HepG2 (cell line): Measurements from ENCODE around the gene TAB3. TPM values are rescaled to one million over a fixed set of nuclear protein-coding genes. Genes with fewer than 3 reads are reported as not detected.

ENCODE experiments used
- AGO2 ChIP-seq: fragments of 200-400 bp; formaldehyde crosslinking; optimal IDR thresholded peaks from 2 replicates; pipeline ENCODE3; 2017; ENCODE audit warnings: mild to moderate bottlenecking, low read depth, low read length, moderate library complexity
- ATF1 ChIP-seq: IDR thresholded peaks from 2 replicates; pipeline ENCODE4 v1.6.1; 2016; ENCODE audit warnings: mild to moderate bottlenecking, control low read depth
- CBX2 ChIP-seq, 2 experiments: fragments of 200-600 bp in 1 of 2; sonication (generic); formaldehyde crosslinking in 1 of 2; IDR thresholded peaks; 2 replicates each; pipeline versions ENCODE4 v1.7.0 to v1.8.1; 2018 to 2022; ENCODE audit warnings: low read depth in 2 of 2, low read length in 1 of 2, mild to moderate bottlenecking in 1 of 2, missing genetic modification reagents in 1 of 2
- FOXK2 ChIP-seq: fragments of 450-650 bp; IDR thresholded peaks from 2 replicates; pipeline ENCODE4 v1.6.1; 2016
- FOXP4 ChIP-seq: sonication (generic); formaldehyde crosslinking; IDR thresholded peaks from 2 replicates; pipeline ENCODE4 v1.4.0; 2020; ENCODE audit warnings: missing genetic modification reagents
- STAT6 ChIP-seq: sonication (generic); formaldehyde crosslinking; IDR thresholded peaks from 2 replicates; pipeline ENCODE4 v1.4.0; 2020; ENCODE audit warnings: missing genetic modification reagents, mild to moderate bottlenecking, borderline replicate concordance
- TCF7L2 ChIP-seq: IDR thresholded peaks from 2 replicates; pipeline ENCODE4 v1.6.1; 2011; ENCODE audit warnings: mild to moderate bottlenecking, low read depth, low read length, moderate library complexity
- THAP7 ChIP-seq: sonication (generic); formaldehyde crosslinking; IDR thresholded peaks from 2 replicates; pipeline ENCODE4 v1.8.1; 2023; ENCODE audit warnings: mild to moderate bottlenecking, missing genetic modification reagents
- ZBTB49 ChIP-seq: sonication (generic); formaldehyde crosslinking; IDR thresholded peaks from 2 replicates; pipeline ENCODE4 v1.4.0; 2020; ENCODE audit warnings: missing genetic modification reagents, borderline replicate concordance
- ZNF550 ChIP-seq: sonication (generic); formaldehyde crosslinking; IDR thresholded peaks from 2 replicates; pipeline ENCODE4 v1.4.0; 2020; ENCODE audit warnings: mild to moderate bottlenecking, missing genetic modification reagents, borderline replicate concordance
- ZNF558 ChIP-seq: sonication (generic); formaldehyde crosslinking; IDR thresholded peaks from 2 replicates; pipeline ENCODE4 v1.9.0; 2022; ENCODE audit warnings: mild to moderate bottlenecking, missing genetic modification reagents, borderline replicate concordance
- ZNF569 ChIP-seq: sonication (generic); formaldehyde crosslinking; IDR thresholded peaks from 2 replicates; pipeline ENCODE4 v1.5.0; 2020; ENCODE audit warnings: mild to moderate bottlenecking, missing genetic modification reagents, moderate library complexity, borderline replicate concordance
- polyA plus RNA-seq, 8 experiments: library from polyadenylated mRNA; depleted of rRNA in 3 of 8; stranded (reverse) in 7 of 8; unstranded in 1 of 8; fragments of >200 nt; fragmentation: Illumina TruSeq in 4 of 8; extraction: Trizol in 4 of 8; gene quantifications; 2 replicates each; pipeline versions ENCODE4 v1.2.1 to v1.2.3, GENCODE V29; 2011 to 2016; ENCODE audit warnings: low read depth in 4 of 8, missing spikeins in 1 of 8, mixed read lengths in 1 of 8; ENCODE audit not compliant: insufficient read depth in 1 of 8
- total RNA-seq, 5 experiments: library from RNA; depleted of rRNA; stranded (reverse); fragments of >200 nt; fragmentation: Illumina TruSeq; extraction: Trizol; gene quantifications; 2 replicates each; pipeline ENCODE4 v1.2.3, GENCODE V29; 2016; ENCODE audit warnings: low read depth in 1 of 5
- TF ChIP-seq, protein P1 (sequence below): IDR thresholded peaks from 2 replicates; pipeline ENCODE4 v1.6.1; 2016; ENCODE audit warnings: missing genetic modification reagents, missing compliant biosample characterization
- TF ChIP-seq, protein P2 (sequence below): sonication (generic); formaldehyde crosslinking; IDR thresholded peaks from 2 replicates; pipeline ENCODE4 v1.8.0; 2022; ENCODE audit warnings: mild to moderate bottlenecking, missing genetic modification reagents, borderline replicate concordance
- TF ChIP-seq, protein P3 (sequence below): fragments of 450-650 bp; IDR thresholded peaks from 2 replicates; pipeline ENCODE4 v1.6.1; 2016

TAB3 gene
- total and polyA plus RNA-seq, 2 of the 13 experiments (the other 11 are each of a cell fraction or from before 2014, with no cell fraction given): 27.2 to 59.8 TPM

DNA sequence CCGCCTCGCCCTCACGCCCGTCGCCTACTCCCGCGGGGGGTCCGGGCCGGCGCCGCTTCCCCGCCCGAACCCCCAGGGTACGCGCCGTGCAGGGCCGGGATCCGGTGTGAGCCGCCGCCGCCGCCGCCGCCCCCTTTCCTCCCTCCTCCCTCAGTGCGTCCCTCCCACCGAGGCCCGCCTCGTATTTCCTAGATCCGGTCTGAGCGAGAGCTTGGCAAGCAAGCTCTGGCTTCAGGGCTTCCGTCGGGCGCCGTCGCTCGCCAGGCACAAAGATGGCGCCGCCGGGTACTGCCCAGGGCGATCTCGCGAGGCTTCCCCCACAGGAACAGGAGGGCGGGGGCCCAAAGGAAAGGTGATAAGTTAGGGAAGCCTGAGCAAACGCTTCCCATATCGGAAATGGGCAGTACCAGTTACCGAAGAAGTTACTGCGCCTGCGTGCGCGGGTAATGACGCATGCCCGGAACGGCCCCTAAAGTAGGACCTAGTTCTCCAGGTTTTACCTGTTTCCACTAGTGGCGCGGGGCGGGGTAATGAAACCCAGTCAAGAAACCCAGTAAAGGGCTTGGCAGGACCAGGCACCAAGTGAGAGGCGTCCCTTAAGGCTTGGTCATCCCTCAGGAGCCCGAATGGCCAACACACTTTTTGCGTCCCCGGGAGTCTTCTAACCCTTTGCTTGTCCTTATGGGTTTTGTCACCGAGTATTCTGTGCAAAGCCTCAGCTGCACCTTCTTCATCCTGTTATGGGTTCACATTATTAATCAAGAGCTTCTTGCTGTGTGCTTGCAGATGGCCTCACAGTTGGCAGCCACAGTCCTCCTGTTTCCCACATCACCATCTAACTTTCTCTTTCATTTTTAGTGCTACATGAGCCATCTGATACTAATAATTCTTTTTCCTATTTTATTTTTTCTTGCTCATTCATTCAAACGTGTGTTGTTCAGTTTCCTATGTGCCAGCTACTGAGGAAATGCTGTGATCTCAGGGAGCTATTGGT is at the start of gene TAB3 (continued):
- no peak for TF ChIP-seq ZBTB49 (CRISPR knock-in tag)
- TF ChIP-seq ZNF550 (CRISPR knock-in tag): no peak
- TF ChIP-seq, protein P1, sequence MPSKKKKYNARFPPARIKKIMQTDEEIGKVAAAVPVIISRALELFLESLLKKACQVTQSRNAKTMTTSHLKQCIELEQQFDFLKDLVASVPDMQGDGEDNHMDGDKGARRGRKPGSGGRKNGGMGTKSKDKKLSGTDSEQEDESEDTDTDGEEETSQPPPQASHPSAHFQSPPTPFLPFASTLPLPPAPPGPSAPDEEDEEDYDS (CRISPR knock-in tag): peak; percentile 56
- no peak for TF ChIP-seq THAP7 (CRISPR knock-in tag)
- TF ChIP-seq, protein P2, sequence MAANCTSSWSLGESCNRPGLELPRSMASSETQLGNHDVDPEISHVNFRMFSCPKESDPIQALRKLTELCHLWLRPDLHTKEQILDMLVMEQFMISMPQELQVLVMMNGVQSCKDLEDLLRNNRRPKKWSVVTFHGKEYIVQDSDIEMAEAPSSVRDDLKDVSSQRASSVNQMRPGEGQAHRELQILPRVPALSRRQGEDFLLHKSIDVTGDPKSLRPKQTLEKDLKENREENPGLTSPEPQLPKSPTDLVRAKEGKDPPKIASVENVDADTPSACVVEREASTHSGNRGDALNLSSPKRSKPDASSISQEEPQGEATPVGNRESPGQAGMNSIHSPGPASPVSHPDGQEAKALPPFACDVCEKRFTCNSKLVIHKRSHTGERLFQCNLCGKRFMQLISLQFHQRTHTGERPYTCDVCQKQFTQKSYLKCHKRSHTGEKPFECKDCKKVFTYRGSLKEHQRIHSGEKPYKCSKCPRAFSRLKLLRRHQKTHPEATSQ (CRISPR knock-in tag): peak; percentile 70; the same call in 1 of the 2 replicates
- TF ChIP-seq FOXP4 (CRISPR knock-in tag): 0 out of 2 replicates have a peak, but pooled peaks have one; percentile 33
- no peak for TF ChIP-seq ZNF569 (CRISPR knock-in tag)
- no peak for TF ChIP-seq STAT6 (CRISPR knock-in tag)
- TF ChIP-seq, protein P3, sequence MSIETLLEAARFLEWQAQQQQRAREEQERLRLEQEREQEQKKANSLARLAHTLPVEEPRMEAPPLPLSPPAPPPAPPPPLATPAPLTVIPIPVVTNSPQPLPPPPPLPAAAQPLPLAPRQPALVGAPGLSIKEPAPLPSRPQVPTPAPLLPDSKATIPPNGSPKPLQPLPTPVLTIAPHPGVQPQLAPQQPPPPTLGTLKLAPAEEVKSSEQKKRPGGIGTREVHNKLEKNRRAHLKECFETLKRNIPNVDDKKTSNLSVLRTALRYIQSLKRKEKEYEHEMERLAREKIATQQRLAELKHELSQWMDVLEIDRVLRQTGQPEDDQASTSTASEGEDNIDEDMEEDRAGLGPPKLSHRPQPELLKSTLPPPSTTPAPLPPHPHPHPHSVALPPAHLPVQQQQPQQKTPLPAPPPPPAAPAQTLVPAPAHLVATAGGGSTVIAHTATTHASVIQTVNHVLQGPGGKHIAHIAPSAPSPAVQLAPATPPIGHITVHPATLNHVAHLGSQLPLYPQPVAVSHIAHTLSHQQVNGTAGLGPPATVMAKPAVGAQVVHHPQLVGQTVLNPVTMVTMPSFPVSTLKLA: no peak
- TF ChIP-seq ZNF558 (CRISPR knock-in tag): peak; percentile 25; the same call in 1 of the 2 replicates
- peak; percentile 17 for TF ChIP-seq AGO2
- TF ChIP-seq ATF1: peak; percentile 69; the same call in 1 of the 2 replicates
- no peak for TF ChIP-seq TCF7L2
- no peak for TF ChIP-seq CBX2 (IDR thresholded peaks at IDR 0.05; ENCODE audit: low read depth, low read length)
- TF ChIP-seq CBX2 (CRISPR knock-in tag; IDR thresholded peaks at IDR 0.05; ENCODE audit: low read depth): no peak
- no peak for TF ChIP-seq FOXK2
